Eye (tissue), 1 donor: Measurements from ENCODE around the gene TMEM87B.

Source experiments
- DNase-seq: peaks from one replicate; pipeline ENCODE4 v3.0.0-alpha.2; 2015

The TMEM87B gene

DNA sequence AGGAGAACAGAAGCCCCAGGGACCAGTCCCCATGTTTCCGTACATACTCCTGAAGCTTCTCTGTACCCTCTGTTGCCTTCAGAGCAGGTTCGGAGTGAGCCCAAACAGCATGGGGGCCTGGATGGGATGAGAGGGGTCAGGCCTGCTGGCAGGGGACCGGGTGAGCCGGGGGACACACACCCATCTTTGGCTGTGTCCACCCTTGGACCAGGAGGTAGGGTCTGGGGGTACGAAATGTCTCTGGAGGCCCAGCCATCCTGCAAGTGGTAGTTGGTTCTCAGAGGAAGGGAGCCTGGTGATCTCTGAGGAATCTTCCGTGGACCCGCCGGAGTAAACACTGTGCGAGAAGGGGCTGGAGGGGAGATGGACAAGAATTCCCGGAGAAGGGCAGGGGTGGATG lies 98.4 kb downstream of the TMEM87B start:
- DNase-seq = no peak

DNA sequence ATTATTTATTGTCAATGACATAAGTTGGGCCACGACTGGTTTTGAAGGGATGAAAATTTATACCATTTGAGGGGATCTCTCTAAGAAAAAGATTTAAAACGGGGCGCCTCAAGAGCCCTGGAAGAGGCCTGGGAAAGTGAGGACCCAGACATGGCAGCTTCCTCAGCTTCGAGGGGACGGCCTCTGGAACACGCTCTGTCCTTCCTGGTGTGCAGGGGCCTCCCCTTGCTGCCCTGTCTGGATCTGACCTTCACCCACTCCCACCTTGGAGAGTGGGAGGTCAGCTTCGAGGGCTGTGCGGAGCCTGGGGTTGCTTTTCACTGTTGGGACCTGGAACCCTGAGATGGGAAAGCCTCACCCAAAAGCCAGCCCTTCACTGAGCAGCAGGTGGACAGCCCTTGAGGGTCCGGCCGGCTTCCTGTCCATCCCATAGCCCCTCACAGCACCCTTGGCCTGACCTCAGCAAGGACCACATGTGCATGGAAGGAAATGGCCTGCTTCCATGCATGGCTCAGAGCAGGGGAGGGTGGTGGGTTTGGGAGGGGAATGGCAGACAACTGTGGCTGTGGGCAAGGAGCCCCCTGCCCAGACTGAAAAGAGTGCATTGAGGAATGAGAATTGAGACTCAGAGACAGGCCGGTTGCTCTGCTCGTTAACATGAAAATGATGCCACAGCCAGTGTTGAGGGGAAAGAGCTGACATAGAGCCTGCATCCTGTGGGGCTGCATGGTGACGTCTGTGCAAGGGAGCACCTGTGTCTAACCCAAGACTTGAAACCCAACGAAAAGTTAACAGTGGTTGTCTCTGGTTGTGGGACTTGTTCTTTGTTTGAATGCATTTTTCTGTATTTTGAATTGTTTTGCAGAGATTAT lies 99.4 kb downstream of the TMEM87B start:
- no peak for DNase-seq

DNA sequence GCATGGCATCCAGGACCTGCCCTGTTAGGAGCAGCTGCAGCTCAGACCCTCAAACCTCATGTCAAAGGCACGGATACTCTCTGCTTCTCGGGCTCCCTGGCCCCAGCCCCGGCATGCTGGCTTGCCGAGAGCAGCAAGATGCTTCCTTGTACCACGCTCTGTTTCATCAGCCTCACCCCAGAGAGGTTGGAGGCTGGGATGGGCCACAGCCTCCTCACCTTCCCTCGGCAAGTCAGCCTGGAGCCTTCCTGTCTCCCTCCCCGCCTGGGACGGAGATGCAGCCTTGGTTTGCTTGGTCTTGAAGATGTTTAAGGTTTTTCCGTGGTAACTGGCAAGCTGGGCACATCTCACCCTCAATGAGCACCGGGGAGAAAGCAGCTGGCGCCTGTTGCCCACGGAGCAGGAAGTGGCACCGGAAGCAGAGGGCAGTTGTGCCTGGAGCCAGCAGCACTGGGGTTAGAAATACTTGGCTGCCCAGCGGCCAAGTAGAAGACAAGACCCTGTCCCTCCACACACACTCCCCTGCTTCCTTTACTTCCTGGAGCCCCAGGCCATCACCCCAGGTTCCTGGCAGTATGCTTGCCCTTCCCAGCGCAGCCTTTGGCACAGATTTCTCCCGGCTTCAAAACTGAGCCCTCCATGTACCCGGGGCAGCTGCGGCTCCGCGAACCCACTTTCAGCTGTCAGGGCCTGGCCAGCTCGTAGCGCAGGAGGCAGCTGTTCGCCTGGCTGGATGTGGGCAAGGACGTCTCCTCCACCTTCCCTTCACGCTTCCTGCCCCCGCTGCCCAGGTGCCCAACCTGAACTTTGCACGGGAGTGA lies 100.5 kb downstream of the TMEM87B start:
- no peak for DNase-seq

DNA sequence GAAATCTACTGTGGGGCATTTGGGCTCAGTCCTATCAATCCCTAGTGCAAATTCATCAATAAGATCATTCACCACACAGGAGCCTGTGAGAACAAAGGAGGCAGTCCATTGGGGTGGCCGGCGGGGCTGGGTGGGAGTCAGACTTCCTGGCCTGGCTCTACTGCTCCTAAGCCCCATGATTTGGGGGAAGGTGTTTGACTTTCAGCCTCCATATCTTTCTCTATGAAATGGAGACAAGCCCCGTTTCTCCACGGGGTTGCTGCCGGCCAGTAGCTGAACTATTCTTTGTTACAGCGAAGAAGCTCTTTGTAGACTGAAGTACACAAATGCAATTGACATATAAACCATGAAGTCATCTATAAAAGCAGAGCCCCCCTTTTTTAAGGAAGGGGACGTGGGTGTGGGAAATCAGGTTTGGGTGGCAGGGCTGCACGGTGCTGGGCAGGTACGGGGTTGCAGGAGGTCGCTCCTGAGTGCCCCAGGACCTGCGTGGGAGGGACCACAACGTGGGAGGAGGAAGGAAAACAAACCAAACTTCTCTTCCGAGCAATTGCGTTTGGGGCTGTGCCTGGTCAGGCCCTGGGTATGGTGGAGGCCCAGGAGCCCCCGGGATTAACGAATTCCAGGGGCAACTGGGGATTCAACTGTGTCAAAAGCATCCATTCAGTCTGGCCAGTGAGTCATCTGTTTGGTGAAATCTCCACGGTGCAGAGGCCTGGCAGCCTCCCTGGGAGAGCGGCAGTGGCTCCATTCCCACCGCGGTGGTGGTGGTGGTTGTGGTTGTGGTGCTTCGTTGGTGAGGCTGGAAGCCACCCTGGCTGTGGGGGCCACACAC lies 101.3 kb downstream of the TMEM87B start:
- DNase-seq = no peak

DNA sequence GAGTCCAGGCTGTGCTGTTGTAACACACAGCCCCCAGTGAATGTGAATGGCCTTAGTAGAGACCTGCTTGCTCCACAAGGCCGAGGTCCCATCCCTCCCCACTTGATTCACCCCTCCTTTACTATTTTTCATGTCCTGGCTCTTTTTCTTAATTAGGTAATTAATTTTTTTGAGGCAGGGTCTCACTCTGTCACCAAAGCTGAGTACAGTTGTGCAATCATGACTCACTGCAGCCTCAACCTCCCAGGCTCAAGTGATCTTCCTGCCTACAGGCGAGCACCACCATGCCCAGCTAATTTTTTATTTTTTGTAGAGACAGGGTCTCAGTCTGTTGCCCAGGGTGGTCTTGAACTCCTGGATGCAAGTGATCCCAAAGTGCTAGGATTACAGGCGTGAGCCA lies 102.4 kb downstream of the TMEM87B start:
- DNase-seq = no peak

DNA sequence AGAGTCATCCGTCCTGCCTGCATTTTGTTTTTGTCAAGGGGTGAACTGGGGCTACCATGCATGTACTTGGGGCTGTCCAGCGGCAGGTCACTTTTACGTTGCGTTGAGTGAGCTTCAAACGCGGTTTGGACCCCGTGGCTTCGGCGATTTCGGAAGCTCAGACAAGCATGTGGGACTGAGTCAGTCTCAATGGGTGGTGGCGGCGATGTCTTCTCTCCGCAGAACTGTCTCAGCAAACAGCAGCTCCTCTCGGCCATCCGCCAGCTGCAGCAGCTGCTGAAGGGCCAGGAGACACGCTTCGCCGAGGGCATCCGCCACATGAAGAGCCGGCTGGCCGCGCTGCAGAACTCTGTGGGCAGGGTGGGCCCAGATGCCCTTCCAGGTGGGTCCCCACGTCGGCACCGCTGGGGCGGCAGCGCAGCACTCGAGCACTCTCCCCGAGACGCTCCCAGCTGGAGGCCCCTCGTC lies 104.4 kb downstream of the TMEM87B start:
- DNase-seq = no peak

DNA sequence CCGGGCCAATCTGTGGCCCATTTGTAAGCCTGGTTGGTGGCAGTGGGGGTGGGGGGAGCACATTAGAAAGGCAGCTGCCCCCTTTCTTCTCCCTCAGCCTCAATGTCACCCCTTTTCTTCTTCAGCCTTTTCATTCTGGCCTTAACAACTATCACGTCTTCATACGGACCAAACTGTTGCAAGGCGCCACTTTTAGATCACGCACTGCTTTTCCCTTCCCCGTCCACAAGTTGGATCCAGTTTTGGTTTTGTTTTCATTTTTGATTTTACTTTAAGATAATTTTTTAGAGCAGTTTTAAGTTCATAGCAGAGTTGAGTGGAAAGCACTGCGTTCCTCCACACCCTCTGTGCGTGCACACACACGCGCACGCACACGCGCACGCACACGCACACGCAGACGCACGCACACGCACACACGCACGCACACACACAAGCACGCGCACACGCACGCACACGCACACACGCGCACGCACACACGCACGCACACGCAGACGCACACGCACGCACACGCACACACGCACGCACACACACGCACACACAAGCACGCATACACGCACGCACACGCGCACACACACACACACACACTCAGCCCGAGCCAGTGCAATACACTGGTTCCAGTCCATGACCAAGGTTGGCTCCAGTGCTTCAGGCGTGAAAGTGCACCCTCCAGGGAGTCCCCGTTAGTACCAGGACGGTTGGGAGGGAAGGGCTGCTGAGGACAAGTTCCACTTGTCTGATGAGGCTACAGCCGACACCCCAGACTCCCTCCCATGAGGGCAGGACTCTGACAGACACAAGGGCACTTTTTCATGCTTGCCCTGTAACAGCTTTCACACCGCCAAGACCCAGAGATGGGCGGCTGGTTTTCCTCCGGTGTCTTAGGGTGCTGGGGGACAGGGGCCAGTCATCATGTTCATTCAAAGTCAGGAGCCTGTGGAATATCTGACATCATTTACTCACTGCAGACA lies 105.5 kb downstream of the TMEM87B start:
- DNase-seq = no peak

DNA sequence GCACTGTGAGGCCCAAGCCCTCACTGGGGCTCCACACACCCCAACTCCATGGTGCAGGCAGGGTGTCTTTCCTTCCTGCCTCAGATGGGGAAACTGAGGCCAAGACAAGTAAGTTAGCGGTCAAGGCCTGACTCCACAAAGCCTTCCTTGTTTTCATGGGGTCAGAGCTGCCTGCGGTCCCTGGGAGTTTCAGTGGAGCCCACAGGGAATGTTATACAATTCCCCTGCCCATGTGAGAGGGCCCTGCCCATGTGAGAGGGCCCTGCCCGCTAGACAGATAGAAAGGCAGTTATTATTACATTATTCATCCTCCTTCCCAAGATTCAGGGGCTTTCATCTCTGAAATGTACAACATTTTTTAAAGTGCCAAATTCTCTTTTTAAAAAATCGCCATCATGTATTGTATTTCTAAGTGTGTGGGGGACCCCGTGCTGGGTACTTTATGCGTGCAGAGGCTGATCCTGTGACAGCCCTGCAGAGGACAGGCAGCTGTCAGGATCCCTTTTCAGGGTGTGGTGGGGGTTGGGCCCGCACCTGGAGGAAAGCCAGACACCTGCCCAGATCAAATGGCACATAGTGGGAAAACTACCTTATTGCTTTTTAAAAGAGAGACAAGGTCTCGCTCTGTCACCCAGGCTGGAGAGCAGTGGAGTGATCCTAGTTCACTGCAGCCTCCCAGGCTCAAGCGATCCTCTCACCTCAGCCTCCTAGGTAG lies 106.5 kb downstream of the TMEM87B start:
- DNase-seq = no peak

DNA sequence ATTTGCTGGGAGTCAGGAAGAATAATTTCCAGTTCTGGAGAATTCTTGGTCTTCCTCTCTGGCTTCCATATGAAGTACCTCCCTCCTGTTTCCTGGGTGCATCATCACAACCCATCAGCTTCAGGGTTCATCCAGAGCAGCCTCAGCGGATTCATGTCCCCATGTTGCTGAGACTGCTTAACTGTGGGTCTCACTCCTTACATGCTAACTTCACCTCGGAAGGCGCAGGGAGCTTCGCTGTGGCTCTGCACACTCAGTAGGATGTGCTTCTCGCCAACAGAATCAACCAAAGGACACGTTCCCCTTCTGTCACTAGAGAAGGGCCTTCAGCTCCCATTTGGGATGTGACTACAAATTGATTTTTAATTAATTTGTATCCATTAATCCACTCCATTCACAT lies 107.3 kb downstream of the TMEM87B start:
- no peak for DNase-seq

DNA sequence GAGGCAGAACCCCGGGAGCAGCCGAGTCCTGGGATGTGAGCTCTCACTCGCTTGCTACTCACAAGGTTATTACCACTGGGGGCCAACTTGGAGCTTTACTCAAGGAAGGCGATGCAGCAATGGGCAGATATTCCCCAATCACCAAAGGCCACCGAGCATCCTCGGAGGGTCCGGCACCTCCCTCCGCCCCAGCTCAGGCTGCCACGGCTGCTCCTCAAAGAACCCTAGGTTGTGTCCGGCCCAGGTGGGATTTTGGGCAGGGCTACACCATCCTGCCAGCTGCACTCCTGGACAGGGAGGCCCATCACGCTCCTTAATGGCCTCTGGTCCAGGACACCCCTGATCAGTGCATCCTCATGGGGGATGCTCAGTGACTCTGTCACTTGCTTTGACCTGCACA lies 107.9 kb downstream of the TMEM87B start:
- DNase-seq = no peak

DNA sequence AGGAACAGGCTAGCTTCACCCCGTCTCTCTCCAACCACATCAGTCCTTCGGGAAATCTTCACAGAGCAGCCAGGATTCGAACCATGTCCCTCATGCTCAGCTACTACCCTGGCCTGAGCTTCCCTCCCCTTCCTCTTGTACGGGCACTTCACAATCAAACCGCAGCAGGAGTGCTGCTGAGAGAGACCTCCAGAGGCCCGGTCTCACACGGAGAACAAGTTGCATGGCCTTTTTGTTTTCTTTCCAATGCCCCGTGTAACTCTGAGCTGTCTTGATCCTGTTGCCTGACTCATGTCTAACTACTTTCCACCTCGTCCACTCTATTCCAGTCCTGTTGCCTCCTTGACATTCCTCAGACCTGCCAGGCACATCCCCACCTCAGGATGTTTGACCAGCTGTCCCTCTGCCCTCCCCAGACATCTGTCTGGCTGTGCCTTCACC lies 108.5 kb downstream of the TMEM87B start:
- no peak for DNase-seq

DNA sequence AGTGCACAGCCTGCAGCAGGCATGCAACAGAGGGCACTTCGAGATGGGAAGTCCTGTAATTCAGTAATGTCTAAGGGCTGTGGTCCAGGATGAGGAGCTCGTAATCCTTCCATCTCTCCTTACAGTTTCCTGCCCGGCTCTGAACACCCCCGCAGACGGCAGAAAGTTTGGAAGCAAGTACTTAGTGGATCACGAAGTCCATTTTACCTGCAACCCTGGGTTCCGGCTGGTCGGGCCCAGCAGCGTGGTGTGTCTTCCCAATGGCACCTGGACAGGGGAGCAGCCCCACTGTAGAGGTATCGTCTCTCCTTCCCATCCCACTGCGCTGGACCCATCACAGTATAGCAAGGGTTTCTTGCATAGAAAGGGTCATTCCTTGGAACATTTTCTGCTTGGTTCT lies 109.8 kb downstream of the TMEM87B start:
- DNase-seq = no peak

DNA sequence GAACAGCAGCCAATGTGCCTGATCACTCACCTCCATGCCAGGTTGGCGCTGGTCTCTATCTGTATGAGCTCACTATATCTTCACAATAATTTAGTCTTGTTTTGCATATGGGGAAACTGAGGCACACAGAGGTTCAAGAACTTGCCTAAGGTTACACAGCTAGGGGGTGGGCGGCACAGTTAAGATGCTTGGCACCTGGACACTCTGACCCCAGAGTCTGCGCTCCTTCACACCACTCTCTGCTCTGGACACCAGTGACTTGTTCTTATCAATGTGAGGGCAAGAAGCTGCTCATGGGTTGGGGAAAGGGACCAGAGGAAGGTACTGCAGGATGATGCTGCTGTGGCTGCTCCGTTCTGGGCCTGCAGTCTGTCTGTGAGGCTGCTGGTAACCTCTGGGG lies 110.2 kb downstream of the TMEM87B start:
- no peak for DNase-seq

DNA sequence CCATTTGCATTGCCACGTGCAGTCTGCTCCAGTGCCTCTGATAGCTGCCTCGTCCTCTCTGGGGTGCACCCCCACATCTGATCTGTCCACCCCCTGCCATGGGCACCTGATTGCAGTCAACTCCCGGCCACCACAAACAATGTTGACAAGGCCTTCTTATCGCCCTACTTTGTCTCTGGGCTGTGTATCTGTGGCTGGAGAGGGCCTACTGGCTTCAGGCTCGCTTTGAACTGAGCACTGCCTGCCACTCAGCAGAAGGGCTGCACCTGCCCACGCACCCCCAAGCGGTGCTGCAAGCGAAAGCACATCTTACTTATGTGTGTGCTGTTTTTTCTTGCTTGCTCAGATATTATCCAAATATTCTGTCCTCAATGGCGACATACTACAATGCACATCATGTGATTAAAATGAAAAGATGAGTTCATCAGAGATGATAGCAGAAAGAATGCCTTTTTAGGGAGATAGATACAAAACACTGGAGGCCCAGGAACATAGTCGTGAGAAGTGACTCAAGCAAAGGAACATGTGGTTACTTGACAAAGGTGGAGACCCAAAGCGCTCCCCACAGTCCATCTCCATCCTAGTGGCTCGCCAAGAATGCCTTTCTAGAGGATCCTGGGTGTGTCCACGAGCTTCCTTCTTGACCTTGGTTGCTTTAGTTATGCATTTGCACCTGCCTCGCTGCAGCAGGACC lies 111.9 kb downstream of the TMEM87B start:
- DNase-seq = no peak

DNA sequence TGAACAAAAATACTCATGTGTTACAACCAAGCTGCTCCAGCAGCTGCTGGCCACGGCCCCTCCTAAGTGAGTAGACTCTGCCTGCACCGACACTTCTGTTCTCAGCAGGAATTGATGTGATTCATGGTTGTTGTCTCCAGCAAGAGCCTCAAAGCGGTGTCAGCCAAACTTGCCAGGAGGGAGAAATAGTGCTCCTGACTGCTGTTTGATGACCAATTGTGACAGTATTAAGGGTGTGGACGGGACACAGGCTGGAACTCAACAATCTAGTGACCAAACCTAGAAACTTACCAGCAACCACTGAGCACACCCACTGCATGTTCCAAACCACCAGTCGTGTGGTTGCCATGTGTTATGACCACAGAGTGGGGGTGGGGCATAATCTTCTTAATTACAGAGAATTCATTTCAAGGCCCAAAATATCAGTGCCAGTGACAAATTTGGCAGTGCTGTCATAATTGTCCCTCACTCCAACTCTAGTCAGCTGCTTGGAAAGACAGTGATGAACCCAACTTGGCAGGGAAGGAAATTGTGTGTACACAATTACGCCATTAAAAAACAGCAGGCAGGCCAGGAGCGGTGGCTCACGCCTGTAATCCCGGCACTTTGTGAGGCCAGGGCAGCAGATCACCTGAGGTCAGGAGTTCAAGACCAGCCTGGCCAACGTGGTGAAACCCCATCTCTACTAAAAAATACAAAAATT lies 113.5 kb downstream of the TMEM87B start:
- no peak for DNase-seq
